GM19193 (cell line): Measurements from ENCODE around the gene DNAJC19.

ENCODE experiments used
- POLR2A ChIP-seq: IDR thresholded peaks from 4 replicates; pipeline ENCODE4 v1.6.1; 2011; ENCODE audit not compliant: insufficient read depth, insufficient read length; ENCODE audit errors: extremely low read depth

Gene DNAJC19

DNA sequence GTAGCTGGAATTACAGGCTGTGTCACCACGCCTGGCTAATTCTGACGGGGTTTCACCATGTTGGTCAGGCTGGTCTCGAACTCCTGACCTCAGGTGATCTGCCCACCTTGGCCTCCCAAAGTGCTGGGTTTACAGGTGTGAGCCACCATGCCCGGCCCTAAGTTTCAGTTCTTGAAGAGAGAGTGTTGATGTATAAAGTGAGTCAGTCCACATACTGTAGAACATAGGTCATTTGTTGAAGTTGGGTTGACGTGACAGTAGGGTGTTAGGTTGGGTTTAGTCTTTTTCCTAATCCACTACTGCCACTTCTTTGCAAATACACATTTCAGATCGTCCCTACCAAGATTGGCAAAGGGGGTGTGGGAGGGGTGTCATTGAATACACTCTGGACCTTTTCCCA lies 15.2 kb downstream of the DNAJC19 start:
- no peak for TF ChIP-seq POLR2A

DNA sequence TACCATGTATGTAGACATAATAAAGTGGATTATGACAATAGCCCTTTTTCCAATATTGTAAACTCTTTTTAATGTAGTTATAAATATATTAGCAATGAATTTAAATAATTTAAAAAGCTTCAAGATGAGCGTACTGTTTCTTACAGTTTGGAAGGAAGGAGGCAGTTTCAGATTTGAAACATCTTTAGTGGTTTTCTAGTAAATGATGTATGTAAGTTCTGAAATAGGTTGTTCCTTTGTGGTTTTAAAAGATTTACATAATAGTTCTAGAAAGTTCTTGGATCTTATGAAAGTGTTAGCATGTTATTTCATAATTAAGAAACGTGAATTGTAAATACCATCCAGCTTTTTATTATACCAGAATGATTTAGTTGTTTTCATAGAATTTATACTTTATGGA lies 16.0 kb downstream of the DNAJC19 start:
- no peak for TF ChIP-seq POLR2A

- no peak for TF ChIP-seq POLR2A
Observed at GRCh38 chr3:180970931-180971330, 18.6 kb downstream of the DNAJC19 start.

GRCh38 chr3:180962530-180962929 lies 27.0 kb downstream of the DNAJC19 start:
- no peak for TF ChIP-seq POLR2A

GRCh38 chr3:180961552-180961951 lies 28.0 kb downstream of the DNAJC19 start:
- TF ChIP-seq POLR2A, result no peak

DNA sequence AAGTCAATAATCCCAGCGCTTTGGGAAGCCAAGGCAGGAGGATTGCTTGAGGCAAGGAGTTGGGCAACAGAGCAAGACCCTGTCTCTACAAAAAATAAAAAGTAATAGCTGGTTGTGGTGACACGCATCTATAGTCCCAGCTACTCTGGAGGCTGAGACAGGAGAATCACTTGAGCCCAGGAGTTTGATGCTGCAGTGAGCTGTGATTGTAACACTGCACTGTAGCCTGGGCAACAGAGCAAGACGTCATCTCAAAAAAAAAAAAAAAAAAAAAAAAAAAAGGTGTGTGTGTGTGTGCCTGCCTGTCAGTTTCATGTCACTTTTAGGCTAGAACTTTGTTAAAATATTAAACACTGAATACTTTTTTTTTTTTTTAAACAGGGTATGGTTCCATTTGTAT lies 28.4 kb downstream of the DNAJC19 start:
- no peak for TF ChIP-seq POLR2A

DNA sequence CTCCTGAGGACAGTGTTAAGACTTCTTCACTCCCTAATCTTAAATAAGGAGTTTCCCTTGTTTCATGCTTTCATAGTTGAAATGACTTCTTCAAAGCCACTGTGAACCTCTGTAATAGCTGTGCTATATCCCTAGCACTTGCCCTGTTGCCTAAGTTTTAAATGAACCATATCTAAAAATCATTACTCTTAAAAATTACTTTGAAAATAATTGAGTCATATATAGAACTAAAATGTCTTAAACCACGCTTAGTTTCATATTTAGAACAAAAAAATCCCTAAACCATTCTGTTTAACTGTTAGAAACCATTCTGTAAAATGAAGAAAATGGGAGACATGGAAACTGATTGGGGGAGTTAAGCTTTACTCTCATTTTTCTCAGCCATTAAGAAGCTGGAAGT lies 29.8 kb downstream of the DNAJC19 start:
- no peak for TF ChIP-seq POLR2A

GRCh38 chr3:180947761-180948390 lies 41.7 kb downstream of the DNAJC19 start:
- TF ChIP-seq POLR2A, result no peak

- no peak for TF ChIP-seq POLR2A
Observed at GRCh38 chr3:180940826-180941225, 48.7 kb downstream of the DNAJC19 start.

- TF ChIP-seq POLR2A, result no peak
Observed at GRCh38 chr3:180934638-180935037, 54.9 kb downstream of the DNAJC19 start.
